Measurements from ENCODE around the gene FKBP7. TPM values are rescaled to one million over a fixed set of nuclear protein-coding genes. Genes with fewer than 3 reads are reported as not detected.

Gene FKBP7
- total and polyA plus RNA-seq, 2 of the 13 experiments (the other 11 are each of a cell fraction or from before 2014, with no cell fraction given) = 12.4 to 14.8 TPM

GRCh38 chr2:178478439-178479274, at the start of gene FKBP7 (continued):
- TF ChIP-seq CEBPZ (IDR thresholded peaks at IDR 0.05; ENCODE audit: low read length) (no peak), ZNF552 (CRISPR knock-in tag; IDR thresholded peaks at IDR 0.05; ENCODE audit: borderline replicate concordance) (no peak), CBX2 (IDR thresholded peaks at IDR 0.05; ENCODE audit: low read depth, low read length) (no peak), CBX2 (CRISPR knock-in tag; IDR thresholded peaks at IDR 0.05; ENCODE audit: low read depth) (peak; percentile 62; the same call in 1 of the 2 replicates), HNRNPUL1 (IDR thresholded peaks at IDR 0.05; ENCODE audit: low read depth, low read length) (no peak), PTBP1 (IDR thresholded peaks at IDR 0.05; ENCODE audit: low read depth, low read length, poor library complexity, severe bottlenecking) (no peak), EHMT2 (IDR thresholded peaks at IDR 0.05; ENCODE audit: borderline replicate concordance, low read depth, low read length) (no peak; the same call in 1 of the 2 replicates), TOPORS (CRISPR knock-in tag; IDR thresholded peaks at IDR 0.05) (peak; percentile 29; the same call in 1 of the 2 replicates), ZNF446 (CRISPR knock-in tag; IDR thresholded peaks at IDR 0.05) (no peak), CHD2 (IDR thresholded peaks at IDR 0.05; ENCODE audit: low read depth, low read length) (no peak), ZNF740 (CRISPR knock-in tag; IDR thresholded peaks at IDR 0.05) (no peak), FOXO4 (CRISPR knock-in tag; conservative IDR thresholded peaks at IDR 0.05) (0 out of 2 replicates have a peak, but pooled peaks have one; percentile 1), ARID3A (IDR thresholded peaks at IDR 0.05; ENCODE audit: low read depth, low read length) (no peak), ZNF329 (CRISPR knock-in tag; IDR thresholded peaks at IDR 0.05; ENCODE audit: low read depth) (no peak; the same call in 1 of the 2 replicates), ZNF850 (CRISPR knock-in tag; conservative IDR thresholded peaks at IDR 0.05) (no peak), ZNF296 (CRISPR knock-in tag; conservative IDR thresholded peaks at IDR 0.05) (no peak), NR0B2 (CRISPR knock-in tag; IDR thresholded peaks at IDR 0.05) (peak; percentile 26), KDM6A (CRISPR knock-in tag; IDR thresholded peaks at IDR 0.05; ENCODE audit: low read depth) (no peak), E2F5 (CRISPR knock-in tag; conservative IDR thresholded peaks at IDR 0.05) (peak; percentile 70)
